IPS-NIHi7 (cell line): ENCODE measurements around the gene BNIP3.

ENCODE experiments used
- DNase-seq: peaks from one replicate; pipeline ENCODE4 v3.0.0; 2012; ENCODE audit warnings: mixed read lengths; ENCODE audit errors: extremely low spot score

The BNIP3 gene

DNA sequence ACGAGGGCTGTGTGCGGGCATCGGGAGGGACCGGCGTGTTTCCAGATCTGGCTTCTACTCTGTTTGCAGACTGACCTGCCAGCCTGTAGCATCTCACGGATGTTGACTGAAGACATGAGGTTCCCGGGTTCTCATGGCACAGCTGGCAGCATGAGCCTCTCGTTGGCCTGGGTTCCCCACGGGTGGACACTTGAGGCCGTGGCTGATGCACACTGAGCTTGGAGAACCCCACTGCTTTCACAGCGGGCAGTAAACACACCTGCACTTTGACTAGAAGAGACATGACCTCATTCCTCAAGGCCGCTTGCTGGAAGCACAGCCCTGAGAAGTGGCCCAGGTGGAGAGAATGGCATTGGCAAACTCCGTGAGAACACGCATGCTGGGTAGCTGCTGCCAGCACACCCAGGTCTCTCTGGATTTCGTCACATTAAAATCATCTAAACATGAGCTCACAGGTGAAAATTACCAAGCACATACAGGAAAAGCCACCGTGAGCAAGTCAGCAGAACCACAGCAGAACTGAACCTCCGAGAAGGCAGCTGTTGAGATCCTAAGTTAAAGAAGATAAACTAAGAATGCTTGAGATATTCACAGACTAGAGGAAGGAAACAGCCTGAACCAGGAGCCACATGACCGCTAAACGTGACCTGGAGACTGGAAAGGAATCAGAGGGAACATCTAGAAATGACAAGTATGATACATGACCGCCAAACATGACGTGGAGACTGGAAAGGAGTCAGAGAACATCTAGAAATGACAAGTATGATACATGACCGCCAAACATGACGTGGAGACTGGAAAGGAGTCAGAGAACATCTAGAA is 32.5 kb downstream of the BNIP3 start:
- DNase-seq = no peak

DNA sequence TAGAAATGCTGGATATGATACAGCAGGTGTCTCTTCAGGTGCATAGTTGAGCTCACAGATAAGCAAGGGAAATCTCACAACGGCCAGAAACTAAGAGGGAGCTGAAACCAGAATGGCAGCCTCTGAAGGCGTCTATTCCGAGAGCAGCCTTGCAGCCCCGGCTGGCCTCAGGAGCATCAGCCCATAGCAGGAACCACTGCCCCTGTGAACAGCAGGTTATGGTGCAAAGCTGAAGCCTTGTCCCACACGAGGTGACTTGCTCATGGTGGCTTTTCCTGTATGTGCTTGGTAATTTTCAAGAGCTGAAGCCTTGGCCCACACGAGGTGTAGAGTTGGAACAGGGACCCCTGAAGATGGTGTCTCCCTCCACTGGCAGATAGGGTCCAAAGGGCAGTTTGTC is 33.2 kb downstream of the BNIP3 start:
- DNase-seq = no peak

DNA sequence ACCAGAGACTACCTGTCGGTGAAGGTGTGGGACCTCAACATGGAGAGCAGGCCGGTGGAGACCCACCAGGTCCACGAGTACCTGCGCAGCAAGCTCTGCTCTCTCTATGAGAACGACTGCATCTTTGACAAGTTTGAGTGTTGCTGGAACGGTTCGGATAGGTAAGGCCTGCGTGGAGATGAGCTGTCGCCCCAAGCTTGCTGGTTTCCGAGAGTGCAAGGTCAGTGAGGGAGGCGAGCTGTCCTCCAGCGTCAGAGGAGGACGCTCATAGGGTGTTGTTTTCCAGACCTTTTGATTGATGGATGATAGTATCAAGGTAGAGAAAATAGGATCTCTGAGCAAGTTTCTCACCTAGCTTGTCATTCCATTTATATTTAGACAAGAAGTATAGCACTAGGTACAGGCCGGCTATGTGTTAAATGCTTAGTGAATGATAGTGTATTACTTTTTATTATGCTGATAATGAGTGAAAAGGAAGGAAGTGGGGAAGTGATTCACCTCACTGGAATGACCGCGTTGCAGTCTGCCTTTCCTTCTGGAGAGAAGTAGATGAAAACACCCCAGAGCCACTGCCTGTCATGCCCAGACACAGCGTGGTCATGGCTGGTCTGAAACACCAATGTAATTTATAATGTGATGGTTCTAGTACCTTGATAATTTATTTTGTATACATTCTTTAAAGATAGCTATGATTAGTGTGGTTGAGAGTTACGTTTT is 33.9 kb downstream of the BNIP3 start:
- no peak for DNase-seq

DNA sequence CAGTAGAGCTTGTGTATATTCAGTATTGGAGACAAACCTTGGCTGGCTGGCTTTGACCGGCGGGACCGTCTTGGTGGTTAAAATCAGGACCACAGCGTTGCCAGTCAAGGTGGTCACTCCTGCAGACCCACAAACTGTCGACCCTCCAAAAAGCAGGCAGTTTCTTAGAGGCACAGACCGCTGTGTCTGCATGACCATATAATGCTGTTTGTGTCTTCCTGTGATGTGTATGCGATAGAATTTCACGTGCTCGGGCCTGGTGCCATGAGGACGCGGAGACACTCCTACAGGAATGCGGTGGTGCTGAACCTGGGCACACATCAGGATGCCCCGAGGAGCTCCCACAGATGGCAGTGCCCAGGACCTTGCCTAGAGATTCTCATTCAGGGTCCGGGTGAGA is 34.8 kb downstream of the BNIP3 start:
- no peak for DNase-seq

DNA sequence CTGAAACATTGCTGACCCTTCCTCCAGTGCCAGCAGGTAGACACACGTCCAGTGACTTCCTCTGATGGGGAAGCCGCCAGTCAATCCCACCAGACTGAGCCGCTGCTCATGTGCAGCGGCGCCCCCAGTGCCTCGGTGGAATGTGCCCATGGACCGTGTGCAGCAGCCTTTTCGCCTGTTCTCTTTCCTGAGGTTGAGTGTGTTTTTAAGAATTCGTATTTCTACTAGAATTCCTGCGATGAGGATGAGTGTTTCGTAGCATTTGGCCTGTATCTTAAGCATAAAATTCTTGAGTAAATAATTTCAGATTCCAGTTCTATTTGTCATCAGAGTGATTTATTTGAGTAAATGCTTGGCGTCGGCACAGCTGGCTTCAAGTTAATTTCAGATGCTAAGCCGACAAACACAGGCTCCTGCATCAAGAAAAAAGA is 35.4 kb downstream of the BNIP3 start:
- no peak for DNase-seq

DNA sequence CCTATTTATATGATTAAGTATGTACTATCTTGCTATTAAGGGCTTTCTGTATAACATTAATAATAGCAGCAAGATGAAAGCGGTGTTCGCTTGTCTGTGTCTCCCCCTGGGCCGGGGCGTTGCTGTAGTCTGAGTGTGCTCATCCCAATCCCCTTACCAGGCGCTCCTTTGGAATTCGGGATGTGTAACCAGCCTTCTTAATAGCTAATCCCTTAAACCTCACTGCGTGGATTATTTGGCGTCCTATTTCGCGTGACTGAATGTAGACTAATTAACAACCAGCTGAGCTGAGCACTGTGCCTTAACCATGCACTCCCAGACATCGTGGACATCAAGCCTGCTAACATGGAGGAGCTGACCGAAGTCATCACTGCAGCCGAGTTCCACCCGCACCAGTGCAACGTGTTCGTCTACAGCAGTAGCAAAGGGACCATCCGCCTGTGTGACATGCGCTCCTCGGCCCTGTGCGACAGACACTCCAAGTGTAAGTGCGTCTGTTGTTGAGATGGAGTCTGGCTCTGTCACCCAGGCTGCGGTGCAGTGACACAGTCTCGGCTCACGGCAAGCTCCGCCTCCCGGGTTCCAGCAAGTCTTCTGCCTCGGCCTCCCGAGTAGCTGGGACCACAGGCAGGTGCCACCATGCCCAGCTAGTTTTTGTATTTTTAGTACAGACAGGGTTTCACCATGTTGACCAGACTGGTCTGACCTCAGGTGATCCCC is 36.6 kb downstream of the BNIP3 start:
- no peak for DNase-seq

DNA sequence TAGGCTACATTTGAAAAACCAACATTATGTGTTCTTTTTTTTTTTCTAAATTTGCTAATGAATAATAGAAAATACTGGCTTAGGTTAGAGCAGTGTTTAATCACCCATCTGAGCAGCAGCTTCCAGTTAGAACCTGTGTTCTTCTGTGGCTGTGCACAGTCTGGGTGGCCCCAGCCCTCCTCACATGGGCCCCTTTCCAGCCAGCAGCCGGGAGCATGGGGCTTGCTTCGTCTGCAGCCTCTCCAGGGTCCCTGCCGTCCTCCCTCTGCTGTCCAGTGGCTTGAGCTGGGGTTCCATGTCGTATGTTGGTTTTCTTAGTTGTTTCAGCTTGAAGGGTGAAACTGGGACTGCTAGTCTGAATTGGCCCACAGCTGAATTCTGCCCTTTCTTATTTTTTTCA is 37.3 kb downstream of the BNIP3 start:
- no peak for DNase-seq

DNA sequence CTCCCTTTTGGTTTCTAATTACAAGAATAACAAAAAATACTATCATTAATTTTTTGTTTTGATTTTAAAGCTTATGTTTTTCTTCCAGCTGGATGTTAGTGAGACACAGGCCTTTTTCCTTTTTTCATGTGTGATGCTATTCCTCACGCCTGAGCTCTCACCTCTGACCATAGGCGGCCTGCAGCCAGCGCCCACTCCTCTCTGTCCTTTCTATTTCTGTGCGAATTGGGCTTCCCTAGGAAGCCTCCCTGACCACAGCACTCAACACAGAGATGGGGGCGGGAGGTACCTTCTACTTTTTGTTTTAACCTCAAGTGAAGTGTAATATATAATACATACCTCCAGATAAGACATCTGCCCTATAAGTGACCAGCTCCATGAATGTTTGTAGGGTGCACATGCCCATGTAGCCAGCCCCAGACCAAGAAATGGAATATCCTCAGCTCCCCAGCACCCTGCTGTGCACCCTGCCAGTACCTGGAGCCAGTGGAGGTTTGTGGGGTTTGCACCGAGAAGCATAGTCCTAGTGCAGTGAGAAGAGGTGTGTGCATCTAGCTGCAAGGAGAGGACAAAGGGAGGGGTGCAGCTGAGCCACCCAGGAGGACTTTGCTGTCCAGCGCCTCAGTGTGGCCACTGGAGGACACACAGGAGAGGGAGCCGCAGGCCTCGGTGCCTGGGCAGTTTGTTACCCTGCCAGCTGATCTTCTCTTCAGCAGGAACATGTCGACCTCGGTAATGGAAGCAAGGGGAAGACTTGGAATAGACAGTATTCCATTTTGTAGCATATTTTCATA is 38.5 kb downstream of the BNIP3 start:
- DNase-seq = peak; percentile 87

DNA sequence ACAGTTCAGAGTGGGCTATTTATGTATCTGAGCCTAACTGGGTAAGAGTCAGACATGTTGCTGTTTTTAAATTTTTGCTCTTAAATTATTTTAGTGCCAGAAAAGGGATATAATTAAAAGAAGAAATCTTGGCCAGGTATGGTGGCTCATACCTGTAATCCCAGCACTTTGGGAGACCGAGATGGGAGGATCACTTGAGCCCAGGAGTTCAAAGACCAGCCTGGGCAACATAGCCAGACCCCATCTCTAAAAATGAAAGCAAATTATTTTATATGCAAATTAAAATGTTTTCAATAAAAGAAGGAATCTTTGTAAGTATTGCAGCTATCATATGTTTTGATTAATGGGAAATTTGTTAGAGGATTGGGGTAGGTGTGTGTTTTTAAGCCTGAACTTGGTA is 39.3 kb downstream of the BNIP3 start:
- no peak for DNase-seq

DNA sequence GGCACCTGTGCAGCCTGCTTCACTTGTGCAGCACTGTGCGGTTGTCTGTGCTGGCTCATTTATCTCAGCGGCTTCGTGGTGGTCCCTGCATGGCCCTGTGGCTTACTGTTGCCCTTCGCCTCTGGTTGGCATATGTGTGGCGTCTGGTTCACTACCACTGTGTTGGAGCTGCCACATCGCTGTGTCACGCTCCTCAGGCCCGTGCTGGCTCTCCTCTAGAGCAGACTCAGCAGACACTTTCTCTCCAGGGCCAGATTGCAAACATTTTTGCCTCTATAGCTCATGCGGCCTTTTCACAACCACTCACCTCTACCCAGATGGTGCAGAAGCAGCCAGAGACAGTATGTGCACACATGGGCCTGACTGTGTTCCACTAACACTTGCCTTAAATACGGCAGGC is 43.0 kb downstream of the BNIP3 start:
- DNase-seq = no peak

DNA sequence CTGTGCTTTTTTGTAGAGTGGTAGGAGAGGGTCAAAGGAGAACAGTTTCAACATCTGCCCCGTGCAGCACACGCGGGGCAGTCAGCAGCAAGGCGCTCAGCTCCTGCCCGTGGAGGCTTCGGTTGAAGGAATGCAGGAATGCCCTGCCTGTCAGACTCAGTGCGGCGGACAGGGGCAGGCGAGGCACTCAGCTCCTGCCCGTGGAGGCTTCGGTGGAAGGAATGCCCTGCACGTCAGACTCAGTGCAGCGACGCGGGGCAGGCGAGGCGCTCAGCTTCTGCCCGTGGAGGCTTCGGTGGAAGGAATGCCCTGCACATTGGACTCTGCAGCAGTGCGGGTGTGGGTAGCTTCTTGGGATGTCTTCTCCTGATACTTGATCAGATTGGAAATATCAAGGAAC is 43.9 kb downstream of the BNIP3 start:
- no peak for DNase-seq

DNA sequence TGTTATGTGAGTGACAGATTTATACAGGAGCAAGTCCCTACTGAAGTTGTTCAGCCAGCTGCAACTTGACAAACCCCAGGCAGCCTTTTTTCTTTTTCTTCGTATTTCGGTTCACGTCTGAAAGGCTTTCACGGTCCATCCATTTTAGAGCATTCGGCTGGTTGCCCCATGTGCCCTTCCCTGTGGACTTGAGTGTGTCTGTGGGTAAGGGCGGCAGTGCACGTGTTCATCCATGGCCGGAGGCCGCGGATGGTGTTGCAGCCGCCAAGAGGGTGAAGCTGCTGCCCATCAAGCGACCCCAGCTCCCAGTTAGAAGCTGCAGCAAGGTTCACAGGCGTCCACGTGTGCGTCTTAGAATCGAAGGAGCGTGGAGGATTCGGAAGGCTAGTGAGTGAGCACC is 45.0 kb downstream of the BNIP3 start:
- no peak for DNase-seq

DNA sequence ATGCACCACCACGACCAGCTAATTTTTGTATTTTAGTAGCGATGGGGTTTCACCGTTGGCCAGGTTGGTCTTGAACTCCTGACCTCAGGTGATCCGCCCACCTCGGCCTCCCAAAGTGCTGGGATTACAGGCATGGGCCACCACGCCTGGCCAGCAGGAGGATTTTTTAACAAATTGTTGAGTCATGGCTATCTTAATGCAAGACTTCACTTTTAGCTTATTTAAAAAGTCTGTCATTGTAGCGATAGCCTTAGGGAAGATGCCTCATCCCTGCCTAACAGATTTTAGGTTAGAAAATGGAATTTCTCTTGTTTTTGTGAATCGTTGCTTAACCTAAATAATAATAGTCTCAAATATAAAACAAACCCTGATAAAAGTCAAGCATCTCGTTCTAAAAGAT is 45.4 kb downstream of the BNIP3 start:
- no peak for DNase-seq

DNA sequence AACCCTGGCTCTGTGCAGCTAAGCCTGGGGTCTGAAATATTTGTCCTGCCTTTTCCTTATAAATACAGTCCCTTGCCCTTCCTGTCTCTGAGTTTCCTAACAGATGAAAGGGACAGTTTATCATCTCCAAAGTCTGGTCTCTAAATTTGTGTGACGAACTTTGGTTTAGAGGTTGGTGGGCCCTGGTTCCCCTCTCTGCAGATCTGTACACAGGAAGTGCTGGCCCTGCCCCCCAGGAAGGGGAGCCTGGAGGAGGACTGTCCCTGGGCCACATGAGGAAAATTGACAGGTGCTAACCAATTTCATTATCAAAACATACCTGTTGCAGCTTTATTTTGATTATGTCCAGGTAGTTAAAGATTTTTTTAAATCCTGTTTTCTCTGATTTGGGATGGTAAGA is 46.5 kb downstream of the BNIP3 start:
- DNase-seq = no peak

DNA sequence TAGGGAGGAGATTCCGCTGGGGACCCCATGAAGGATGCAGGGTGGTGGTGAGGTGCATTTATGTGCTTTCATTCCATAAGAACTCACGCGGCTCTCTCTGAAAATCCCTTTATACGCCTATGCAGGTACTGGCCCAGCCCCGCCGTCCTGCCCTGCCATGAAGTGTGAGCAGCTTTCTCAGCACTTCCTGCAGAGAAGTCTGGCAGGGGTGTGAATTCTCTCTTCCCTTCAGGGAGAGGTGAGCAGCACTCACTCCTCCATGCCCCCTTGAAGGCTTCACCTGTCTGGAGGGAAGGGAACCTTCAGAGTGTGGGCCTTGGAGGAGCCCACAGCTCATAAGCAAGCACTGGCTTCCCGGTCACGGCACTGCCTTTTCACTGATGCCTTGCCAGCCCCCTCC is 47.0 kb downstream of the BNIP3 start:
- no peak for DNase-seq

DNA sequence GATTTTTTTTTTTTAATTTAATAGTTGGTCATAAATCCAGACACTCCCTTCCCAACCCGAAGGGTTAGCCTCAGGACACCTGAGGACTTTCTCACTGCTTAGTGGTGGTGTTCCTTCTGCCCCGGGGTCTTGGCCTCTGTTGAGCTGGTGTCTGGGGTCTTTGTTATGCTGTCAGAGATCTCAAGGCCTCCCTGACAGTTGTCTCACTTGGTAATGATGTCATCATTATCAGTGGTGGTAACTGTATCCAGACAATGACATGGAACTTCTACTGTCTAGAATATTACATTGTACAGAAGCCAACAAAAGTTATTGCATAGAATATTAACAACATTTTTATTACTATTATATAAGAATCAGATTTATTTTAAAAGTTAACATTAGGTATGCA is 48.0 kb downstream of the BNIP3 start:
- DNase-seq = no peak

DNA sequence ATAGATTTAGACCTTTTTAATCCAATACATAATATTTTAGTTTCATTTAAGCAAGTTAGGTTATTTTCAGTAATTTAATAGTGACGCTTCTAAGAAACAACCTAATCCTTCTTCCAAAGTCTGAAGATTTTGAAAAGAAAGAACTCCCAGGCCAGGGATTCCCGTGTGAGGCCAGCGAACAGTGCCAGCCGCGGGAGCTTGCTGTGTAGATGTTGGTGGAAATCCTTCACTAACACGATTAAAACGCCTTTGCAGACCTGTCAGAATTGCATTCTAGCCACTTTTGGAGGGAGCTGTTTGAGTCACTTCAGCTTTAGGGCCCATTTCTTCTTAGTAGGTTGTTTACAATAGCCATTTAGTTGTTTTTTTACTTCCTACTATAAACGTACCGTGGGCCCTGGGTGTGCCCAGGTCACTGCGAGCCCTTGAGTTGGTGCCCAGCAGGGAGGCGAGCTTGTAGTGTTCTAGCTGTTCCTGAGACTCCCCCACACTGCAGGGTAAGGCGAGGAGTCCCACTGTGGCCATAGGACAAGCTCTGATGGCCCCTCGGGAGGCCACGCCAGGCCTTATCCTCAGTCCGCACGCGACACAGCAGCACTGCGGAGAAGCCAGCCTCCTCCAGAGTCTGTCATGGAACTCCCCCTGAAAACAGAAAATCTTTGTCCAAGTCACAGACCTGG is 48.6 kb downstream of the BNIP3 start:
- DNase-seq = no peak

DNA sequence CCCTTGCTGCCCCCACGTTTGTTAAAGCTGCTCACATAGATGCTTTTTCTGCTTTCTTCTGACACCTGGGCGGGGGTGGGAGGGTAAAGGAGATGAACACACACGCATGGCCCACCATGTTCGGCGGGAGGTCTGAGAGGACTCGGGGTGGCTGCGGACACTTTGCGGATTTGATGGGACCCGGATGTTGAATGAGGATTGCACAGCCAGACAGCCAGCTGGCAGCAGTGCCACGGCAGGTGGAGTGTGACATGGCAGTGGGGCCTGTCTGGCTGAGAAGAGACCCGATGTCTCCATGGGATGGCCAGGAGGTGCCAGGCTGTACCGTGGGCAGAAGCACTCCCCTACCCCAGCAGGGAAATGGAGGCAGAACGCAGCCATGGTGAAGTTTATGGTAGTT is 49.7 kb downstream of the BNIP3 start:
- no peak for DNase-seq

DNA sequence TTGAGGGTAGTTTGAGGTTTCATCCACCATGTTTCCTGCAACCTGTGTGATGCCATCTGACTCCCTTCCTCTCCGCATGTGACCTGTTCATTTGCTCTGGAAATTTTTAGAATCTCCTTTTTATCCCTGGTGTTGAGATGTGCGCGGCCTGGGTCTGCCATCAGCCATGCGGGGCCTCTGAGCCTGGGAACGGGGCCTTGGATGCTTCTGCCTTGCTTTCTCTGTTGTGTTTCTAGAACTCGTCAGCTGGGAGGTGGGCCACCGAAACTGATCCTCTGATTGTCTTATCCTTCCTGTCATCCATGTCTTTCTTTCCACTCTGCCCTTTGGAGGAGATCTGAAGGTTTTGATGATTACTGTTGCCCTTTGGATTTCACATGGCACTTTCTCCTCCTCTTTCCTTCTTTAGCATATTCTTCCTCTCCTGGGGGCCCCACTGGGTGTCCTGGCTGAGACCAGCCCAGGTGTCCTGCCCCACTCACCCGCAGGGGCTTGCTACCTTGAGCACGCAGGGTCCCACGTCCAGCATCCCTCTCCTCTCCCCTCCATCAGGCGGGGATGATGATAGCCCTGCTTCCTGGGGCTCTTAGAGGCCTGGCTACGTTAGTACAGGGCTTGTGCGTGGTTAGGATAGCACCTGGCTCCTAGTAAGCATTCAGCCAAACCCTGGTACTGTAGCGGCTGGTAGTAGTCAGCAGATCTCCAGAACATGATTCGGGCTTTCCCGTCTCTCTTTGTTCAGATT is 51.0 kb downstream of the BNIP3 start:
- no peak for DNase-seq

DNA sequence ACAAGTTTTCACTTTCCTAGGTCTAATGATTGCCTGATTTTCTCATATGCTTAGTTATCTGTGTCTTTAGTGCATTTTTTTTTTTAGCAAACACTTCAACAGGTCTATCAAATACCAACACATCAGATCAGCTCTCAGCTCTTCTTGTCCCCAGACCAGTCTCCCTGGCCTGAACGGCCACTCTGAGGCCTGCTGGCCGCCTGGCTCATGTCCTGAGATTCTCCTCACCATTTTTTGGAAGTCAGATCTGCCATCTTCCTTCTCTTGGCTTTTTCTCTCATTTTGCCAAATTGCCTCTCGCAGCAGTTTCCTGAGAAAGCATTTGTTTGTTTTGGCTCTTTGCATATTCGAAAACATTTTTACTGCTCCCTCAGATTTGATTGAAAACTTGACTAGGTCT is 51.6 kb downstream of the BNIP3 start:
- no peak for DNase-seq
